ENCODE measurements around the gene TTBK1. TPM values are rescaled to one million over a fixed set of nuclear protein-coding genes. Genes with fewer than 3 reads are reported as not detected.

The TTBK1 gene
- polyA plus RNA-seq, 1 of the 3 experiments (the other 2 are of a cell fraction) = 0.94 TPM

GRCh38 chr6:43278524-43279078 lies 35.3 kb downstream of the TTBK1 start:
- Histone ChIP-seq H3F3A (replicated peaks; ENCODE audit: insufficient read depth) (no peaks in the 10 kb centered on the region), H3K79me2 (ENCODE audit: insufficient read depth) (no peaks in the 10 kb centered on the region), H2AFZ (ENCODE audit: low read depth) (peak overlapping the region; percentile 54; the same call in 1 of the 2 replicates), H3K9ac (peak overlapping the region; percentile 7; the same call in 1 of the 2 replicates), H3K27me3 (ENCODE audit: insufficient read depth) (no peaks in the 10 kb centered on the region), H3K4me3 (ENCODE audit: low read depth in 2 of 2, low read length in 1 of 2) (no peak overlapping the region), H3K36me3 (replicated peaks in 1 of 2; ENCODE audit: control insufficient read depth in 1 of 2, insufficient read depth in 2 of 2, low read length in 1 of 2) (no peaks in the 10 kb centered on the region), H3K27ac (ENCODE audit: low read depth in 2 of 2, low read length in 1 of 2) (no peak overlapping the region), H3K9me2 (no peaks in the 10 kb centered on the region), H4K20me1 (ENCODE audit: insufficient read depth) (no peaks in the 10 kb centered on the region), H3K4me2 (no peak overlapping the region), H3K4me1 (ENCODE audit: control insufficient read depth in 1 of 2, insufficient read depth in 2 of 2, low read depth in 1 of 2, low read length in 1 of 2) (peaks cover 0 to 3% of the 10 kb centered on the region in 2 experiments; a peak in 1 of 4 replicates), H3K9me3 (no peaks in the 10 kb centered on the region)
- TF ChIP-seq EP300 (IDR thresholded peaks at IDR 0.05; ENCODE audit: borderline replicate concordance in 1 of 2, low read depth in 1 of 2, low read length in 1 of 2) (no peak), FOSL2 (IDR thresholded peaks at IDR 0.05; ENCODE audit: borderline replicate concordance, low read depth) (0 out of 2 replicates have a peak, but pooled peaks have one; percentile 1)
- ChIA-PET CTCF (no interaction called here), POLR2A (interaction anchor here (0.5 kb wide), 1 partner anchor 65 kb away, joined by 3 read pairs; no protein-coding TSS in a partner anchor)
- DNase-seq = no peak
- WGBS (ENCODE audit: low lambda C conversion rate) = 64% methylated on average over 4 of the region's 4 CpGs

GRCh38 chr6:43280234-43280633 lies 37.0 kb downstream of the TTBK1 start:
- no peak overlapping the region for H3K27ac ChIP-seq (ENCODE audit: low read depth in 2 of 2, low read length in 1 of 2)
- TF ChIP-seq TCF12 (IDR thresholded peaks at IDR 0.05) = no peak
- TF ChIP-seq RCOR1 (IDR thresholded peaks at IDR 0.05; ENCODE audit: low read length) = no peak
- TF ChIP-seq FOXM1 (IDR thresholded peaks at IDR 0.05; ENCODE audit: low read depth) = no peak
- TF ChIP-seq PBX3 (IDR thresholded peaks at IDR 0.05) = no peak
- TF ChIP-seq GABPA (IDR thresholded peaks at IDR 0.05; ENCODE audit: low read depth) = no peak
- no peak for TF ChIP-seq CHD2 (IDR thresholded peaks at IDR 0.05; ENCODE audit: low read length, partially characterized antibody)
- no peak for TF ChIP-seq YY1 (IDR thresholded peaks at IDR 0.05; ENCODE audit: low read depth)
- no peak overlapping the region for H2AFZ ChIP-seq (ENCODE audit: low read depth)
- no peaks in the 10 kb centered on the region for H3K36me3 ChIP-seq (replicated peaks in 1 of 2; ENCODE audit: control insufficient read depth in 1 of 2, insufficient read depth in 2 of 2, low read length in 1 of 2)
- H3K27me3 ChIP-seq (ENCODE audit: insufficient read depth) = no peaks in the 10 kb centered on the region
- H3K4me2 ChIP-seq = no peak overlapping the region
- H3K79me2 ChIP-seq (ENCODE audit: insufficient read depth) = no peaks in the 10 kb centered on the region
- no peaks in the 10 kb centered on the region for H3K9me3 ChIP-seq
- H3F3A ChIP-seq (replicated peaks; ENCODE audit: insufficient read depth) = no peaks in the 10 kb centered on the region
- CTCF ChIA-PET = interaction anchor here (0.7 kb wide), 1 partner anchor 27 kb away, joined by 3 read pairs; no protein-coding TSS in a partner anchor
- H4K20me1 ChIP-seq (ENCODE audit: insufficient read depth) = no peaks in the 10 kb centered on the region
- no peak overlapping the region for H3K9ac ChIP-seq
- no peak for DNase-seq
- H3K4me3 ChIP-seq (ENCODE audit: low read depth in 2 of 2, low read length in 1 of 2) = no peak overlapping the region
- WGBS (ENCODE audit: low lambda C conversion rate) = 79% methylated on average over 2 of the region's 2 CpGs
- H3K4me1 ChIP-seq (ENCODE audit: control insufficient read depth in 1 of 2, insufficient read depth in 2 of 2, low read depth in 1 of 2, low read length in 1 of 2) = no peaks in the 10 kb centered on the region
- POLR2A ChIA-PET = no interaction called here
- H3K9me2 ChIP-seq = no peaks in the 10 kb centered on the region

- Histone ChIP-seq H4K20me1 (ENCODE audit: insufficient read depth) (no peaks in the 10 kb centered on the region), H3K9me3 (no peaks in the 10 kb centered on the region), H3K27ac (ENCODE audit: low read depth in 2 of 2, low read length in 1 of 2) (no peak overlapping the region), H3K4me1 (ENCODE audit: control insufficient read depth in 1 of 2, insufficient read depth in 2 of 2, low read depth in 1 of 2, low read length in 1 of 2) (no peaks in the 10 kb centered on the region), H3K4me2 (no peak overlapping the region), H3K4me3 (ENCODE audit: low read depth in 2 of 2, low read length in 1 of 2) (no peak overlapping the region), H3K9ac (no peak overlapping the region), H3F3A (replicated peaks; ENCODE audit: insufficient read depth) (no peaks in the 10 kb centered on the region), H2AFZ (ENCODE audit: low read depth) (no peak overlapping the region), H3K27me3 (ENCODE audit: insufficient read depth) (no peaks in the 10 kb centered on the region), H3K79me2 (ENCODE audit: insufficient read depth) (no peaks in the 10 kb centered on the region), H3K9me2 (no peaks in the 10 kb centered on the region), H3K36me3 (replicated peaks in 1 of 2; ENCODE audit: control insufficient read depth in 1 of 2, insufficient read depth in 2 of 2, low read length in 1 of 2) (no peaks in the 10 kb centered on the region)
- POLR2A ChIA-PET = no interaction called here
- DNase-seq = no peak
- 82% methylated on average over 9 of the region's 9 CpGs for WGBS (ENCODE audit: low lambda C conversion rate)
- CTCF ChIA-PET = interaction anchor here (0.6 kb wide), 1 partner anchor 326 kb away, joined by 3 read pairs; no protein-coding TSS in a partner anchor
- no peak for TF ChIP-seq RFX5 (IDR thresholded peaks at IDR 0.05; ENCODE audit: low read length)
- no peak for TF ChIP-seq EP300 (IDR thresholded peaks at IDR 0.05; ENCODE audit: borderline replicate concordance in 1 of 2, low read depth in 1 of 2, low read length in 1 of 2)
- TF ChIP-seq REST (IDR thresholded peaks at IDR 0.05; ENCODE audit: low read depth, low read length) = no peak
- no peak for TF ChIP-seq ELF1 (IDR thresholded peaks at IDR 0.05)
- no peak for TF ChIP-seq YY1 (IDR thresholded peaks at IDR 0.05; ENCODE audit: low read depth)
- TF ChIP-seq CTCF (IDR thresholded peaks at IDR 0.05) = no peak
- no peak for TF ChIP-seq MXI1 (IDR thresholded peaks at IDR 0.05; ENCODE audit: low read depth, low read length)
Observed at GRCh38 chr6:43282060-43282459, 38.8 kb downstream of the TTBK1 start.
